Kidney tubule cell (primary cell): ENCODE measurements around the gene BAD.
"Not testable (repeated sequence)": the region's sequence is repeated elsewhere in the genome, so short reads cannot be mapped to it uniquely, and the experiment has no call there.

Experiments
- DNase-seq: peaks from one replicate; pipeline ENCODE4 v3.0.0-alpha.2; 2018; ENCODE audit warnings: low spot score

Gene BAD

GRCh38 chr11:64256300-64256699 is 28.2 kb downstream of the BAD start:
- DNase-seq: no peak

GRCh38 chr11:64255135-64256128 is 29.0 kb downstream of the BAD start:
- no peak for DNase-seq

- DNase-seq: no peak
Measured at GRCh38 chr11:64254326-64254725, 30.1 kb downstream of the BAD start.

- DNase-seq: peak; percentile 32
Measured at GRCh38 chr11:64253481-64253880, 31.0 kb downstream of the BAD start.

GRCh38 chr11:64253043-64253442 is 31.4 kb downstream of the BAD start:
- no peak for DNase-seq

GRCh38 chr11:64252003-64252872 is 32.2 kb downstream of the BAD start:
- peak; percentile 75 for DNase-seq

GRCh38 chr11:64251753-64252002 is 32.8 kb downstream of the BAD start:
- no peak for DNase-seq

GRCh38 chr11:64251016-64251752 is 33.3 kb downstream of the BAD start, which contains the start of gene PLCB3:
PLCB3 (plus strand) TSS chr11:64251530; CDS start chr11:64251650, 120 bp downstream.
- DNase-seq: peak; percentile 65

GRCh38 chr11:64250415-64251015 is 34.0 kb downstream of the BAD start:
- no peak for DNase-seq

GRCh38 chr11:64249563-64250414 is 34.7 kb downstream of the BAD start:
- DNase-seq: no peak

- no peak for DNase-seq
Measured at GRCh38 chr11:64249038-64249437, 35.4 kb downstream of the BAD start.

GRCh38 chr11:64248578-64248977 is 35.9 kb downstream of the BAD start:
- DNase-seq: no peak

GRCh38 chr11:64247729-64248531 is 36.5 kb downstream of the BAD start:
- no peak for DNase-seq

GRCh38 chr11:64246871-64247728 is 37.4 kb downstream of the BAD start, which contains the start of gene PPP1R14B:
PPP1R14B (minus strand) TSS chr11:64246943; CDS start chr11:64246673, 270 bp downstream.
- peak; percentile 89 for DNase-seq

GRCh38 chr11:64246621-64246870 is 37.9 kb downstream of the BAD start:
- not testable (repeated sequence) for DNase-seq

GRCh38 chr11:64245797-64246620 is 38.5 kb downstream of the BAD start:
- peak; percentile 96 for DNase-seq

- peak; percentile 46 for DNase-seq
Measured at GRCh38 chr11:64245401-64245796, 39.1 kb downstream of the BAD start.

- DNase-seq: no peak
Measured at GRCh38 chr11:64244966-64245365, 39.5 kb downstream of the BAD start.
